ENCODE results near the gene FNDC10.
A peak's percentile ranks its signal among the peaks of the same experiment; 100 is the strongest.
"Not testable (repeated sequence)": the region's sequence is repeated elsewhere in the genome, so short reads cannot be mapped to it uniquely, and the experiment has no call there.

FNDC10 gene

DNA sequence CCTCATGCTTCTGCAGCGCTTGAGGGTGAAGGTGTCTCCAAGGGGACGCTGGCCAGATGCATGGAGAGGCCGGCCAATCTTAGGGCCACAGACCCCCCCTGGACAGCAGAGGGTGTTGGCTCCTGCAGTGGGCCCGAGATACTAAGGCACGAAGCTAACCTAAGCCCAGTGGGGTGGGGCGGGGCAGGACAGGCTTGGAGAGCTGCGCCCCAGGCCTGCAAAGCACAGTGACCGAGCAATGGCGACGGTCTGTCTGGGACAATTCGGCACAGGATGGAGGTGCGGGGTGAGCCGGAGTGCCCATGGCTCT lies 1.3 kb downstream of the FNDC10 start:
- no peak for DNase-seq

DNA sequence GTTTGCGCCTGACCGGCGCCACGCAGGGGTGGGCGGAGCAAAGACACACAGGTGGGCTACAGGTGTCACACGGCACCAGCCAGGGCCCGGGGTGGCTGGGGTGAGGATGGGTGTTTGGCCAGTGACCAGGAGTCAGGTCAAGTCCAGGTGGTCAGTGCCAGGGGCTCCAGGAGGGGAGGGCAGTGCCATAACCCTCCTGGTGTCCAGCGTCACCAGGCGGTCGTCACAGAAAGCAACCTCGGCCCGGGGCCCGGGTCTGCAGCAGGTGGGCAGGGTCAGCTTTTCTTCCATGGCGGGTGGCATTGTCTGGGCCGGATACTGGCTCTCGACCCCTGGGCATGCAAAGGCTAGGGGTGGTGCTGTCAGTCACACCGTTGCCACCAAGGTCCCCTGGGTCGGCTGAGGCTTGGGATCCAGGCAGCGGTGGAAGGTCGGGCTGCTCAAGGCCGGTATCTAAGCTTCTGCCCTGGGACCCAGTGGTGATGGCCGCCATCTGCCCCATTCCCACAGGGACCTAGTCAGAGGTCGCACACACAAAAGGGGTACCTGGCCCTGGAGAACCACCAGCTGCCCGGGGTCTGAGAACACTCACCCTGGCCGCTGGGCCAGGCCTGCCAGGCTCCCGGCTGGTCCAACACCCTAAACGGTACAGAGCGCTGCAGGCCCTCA lies 1.8 kb downstream of the FNDC10 start:
- no peak for DNase-seq

DNA sequence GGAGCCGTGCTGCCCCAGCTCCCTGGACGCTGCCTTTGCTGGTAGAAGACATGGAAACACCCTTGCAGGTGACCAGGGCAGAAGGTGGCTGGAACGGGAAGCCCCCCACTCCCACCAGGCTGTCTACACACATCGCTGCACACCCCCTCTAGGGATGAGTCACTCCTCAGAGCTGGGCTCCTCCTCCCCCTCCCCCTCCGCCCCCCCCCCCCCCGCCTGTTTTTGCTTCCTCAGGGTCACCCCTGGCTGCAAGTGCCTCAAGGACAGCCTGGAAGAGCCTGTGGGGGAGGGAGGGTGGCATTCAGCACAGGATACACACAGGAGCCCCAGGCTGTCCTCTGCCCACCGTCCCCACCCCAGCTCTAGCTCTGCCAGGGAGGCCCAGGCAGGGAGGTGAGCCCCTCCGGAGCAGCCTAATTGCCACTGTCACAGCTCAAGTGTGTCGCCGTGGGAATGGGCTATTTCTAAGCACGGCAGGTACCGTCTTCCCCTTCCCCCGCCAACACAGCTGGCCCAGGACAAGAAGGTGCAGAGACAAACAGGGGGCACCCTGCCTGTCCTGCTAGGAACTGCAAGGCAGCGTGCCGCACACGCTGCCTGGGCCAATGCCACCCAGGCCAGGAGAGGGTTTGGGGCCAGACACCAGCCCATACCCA lies 2.5 kb downstream of the FNDC10 start:
- peak in 1 of 2 experiments; percentile 43 for DNase-seq

DNA sequence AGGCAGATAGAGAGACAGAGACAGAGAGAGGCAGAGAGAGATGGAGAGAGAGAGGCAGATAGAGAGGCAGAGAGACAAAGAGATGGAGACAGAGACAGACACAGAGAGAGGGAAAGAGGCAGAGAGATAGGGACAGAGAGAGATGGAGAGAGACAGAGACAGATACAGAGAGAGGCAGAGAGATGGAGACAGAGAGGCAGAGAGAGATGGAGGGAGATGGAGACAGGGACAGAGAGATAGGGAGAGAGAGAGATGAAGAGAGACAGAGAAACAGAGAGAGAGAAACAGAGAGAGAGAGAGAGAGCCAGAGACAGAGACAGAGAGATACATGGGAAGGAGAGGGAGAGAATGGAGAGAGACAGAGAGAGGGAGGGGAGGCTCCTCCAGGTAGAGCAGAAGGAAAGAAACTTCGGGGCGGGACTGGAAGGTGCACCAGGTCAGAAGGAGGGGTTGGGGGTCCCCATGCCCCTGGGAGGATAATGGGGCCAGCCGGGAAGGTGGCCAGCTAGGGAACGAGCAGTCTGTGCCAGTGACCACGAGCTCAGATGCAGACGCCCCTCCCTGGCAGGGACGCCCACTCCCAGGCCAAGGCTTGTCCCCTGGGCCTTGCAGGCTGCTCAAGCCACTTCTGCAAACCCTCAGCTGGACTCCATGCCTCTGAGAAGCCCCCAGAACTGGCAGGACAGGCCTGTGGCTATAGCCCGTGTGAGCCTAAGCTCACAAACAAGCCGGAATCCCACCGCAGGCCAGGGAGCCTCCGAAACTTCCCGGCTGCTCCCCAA lies 3.3 kb downstream of the FNDC10 start:
- no peak for DNase-seq

DNA sequence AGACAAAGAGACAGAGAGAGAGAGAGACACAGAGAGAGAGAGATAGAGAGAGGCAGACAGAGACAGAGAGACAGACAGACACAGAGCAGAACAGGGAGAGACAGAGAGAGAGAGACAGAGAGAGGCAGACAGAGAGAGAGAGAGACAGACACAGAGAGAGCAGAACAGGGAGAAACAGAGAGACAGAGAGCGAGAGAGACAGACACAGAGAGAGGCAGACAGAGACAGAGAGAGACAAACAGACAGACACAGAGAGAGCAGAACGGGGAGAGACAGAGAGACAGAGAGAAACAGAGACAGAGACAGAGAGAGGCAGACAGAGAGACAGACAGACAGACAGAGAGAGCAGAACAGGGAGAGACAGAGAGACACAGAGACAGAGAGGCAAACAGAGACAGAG lies 4.6 kb downstream of the FNDC10 start:
- not testable (repeated sequence) for DNase-seq

DNA sequence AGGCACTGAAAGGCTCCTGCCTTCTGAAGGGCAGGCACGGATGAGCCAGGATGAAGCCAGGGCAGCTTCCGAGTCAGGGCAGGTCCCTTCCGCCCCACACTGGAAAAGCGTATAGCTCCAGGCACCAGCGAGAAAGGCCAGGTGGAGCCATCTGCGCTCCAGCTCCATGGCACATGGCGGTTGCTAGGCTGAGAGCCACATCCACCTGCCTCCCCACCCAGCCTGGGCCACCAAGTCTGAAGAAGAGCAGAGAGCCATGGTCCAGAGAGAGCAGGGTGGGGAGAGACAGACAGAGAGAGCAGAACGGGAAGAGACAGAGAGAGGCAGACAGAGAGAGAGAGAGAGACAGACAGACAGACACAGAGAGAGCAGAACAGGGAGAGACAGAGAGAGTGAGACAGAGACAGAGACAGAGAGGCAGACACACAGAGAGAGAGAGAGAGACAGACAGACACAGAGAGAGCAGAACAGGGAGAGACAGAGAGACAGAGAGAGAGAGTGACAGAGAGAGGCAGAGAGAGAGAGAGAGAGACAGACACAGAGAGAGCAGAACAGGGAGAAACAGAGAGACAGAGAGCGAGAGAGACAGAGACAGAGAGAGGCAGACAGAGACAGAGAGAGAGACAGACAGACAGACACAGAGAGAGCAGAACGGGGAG lies 5.2 kb downstream of the FNDC10 start:
- DNase-seq, result no peak

DNA sequence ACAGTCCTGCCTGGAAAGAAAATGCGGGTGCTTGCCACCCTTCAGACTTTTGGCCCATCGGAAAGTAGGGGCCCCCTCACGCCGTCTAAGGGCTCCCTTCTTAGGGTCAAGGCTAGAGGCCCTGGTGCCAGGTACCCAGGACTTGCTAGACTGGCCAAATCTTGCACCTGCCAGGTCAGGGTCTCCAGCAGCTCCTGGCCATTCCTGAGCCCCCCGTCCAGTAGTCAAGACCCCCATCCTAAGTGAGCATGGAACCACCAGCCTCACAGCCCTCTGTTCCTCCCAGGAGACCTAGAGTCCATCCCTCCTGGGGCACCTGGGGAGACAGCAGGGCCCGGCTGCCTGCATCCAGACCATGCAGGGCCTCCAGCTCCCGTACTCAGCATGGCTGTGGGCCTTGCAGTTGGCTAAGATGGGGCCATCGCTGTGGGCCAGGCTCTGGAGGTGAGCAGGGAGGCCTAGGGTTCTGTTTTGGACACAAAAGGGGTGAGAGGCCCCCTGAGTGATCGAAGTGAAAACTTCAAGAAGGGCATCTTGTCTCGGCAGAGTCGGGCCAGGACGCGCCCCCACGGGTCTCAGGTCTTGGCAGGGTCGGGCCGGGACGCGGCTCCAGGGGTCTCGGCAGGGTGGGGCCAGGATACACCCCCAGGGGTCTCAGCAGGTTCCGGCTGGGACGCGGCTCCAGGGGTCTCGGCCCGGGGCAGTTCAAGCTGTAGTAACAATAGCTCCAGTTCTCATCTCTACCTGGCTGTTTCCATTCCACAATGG lies 5.9 kb downstream of the FNDC10 start:
- DNase-seq, result no peak

DNA sequence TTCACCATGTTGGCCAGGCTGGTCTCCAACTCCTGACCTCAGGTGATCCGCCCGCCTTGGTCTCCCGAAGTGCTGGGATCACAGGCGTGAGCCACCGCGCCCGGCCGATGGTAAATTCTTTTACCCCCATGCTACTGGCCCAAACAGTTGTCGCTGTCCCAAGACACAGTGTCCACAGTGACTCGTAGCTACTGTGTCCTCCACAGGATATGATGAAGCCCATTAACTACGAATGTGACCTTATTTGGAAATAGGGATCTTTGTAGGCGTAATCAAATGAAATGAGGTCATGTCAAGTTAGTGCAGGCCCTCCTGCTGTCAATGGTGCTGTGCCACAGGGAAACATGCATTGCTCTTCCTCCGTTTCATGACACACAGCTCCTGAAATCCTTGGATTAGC lies 8.5 kb downstream of the FNDC10 start:
- no peak for DNase-seq

DNA sequence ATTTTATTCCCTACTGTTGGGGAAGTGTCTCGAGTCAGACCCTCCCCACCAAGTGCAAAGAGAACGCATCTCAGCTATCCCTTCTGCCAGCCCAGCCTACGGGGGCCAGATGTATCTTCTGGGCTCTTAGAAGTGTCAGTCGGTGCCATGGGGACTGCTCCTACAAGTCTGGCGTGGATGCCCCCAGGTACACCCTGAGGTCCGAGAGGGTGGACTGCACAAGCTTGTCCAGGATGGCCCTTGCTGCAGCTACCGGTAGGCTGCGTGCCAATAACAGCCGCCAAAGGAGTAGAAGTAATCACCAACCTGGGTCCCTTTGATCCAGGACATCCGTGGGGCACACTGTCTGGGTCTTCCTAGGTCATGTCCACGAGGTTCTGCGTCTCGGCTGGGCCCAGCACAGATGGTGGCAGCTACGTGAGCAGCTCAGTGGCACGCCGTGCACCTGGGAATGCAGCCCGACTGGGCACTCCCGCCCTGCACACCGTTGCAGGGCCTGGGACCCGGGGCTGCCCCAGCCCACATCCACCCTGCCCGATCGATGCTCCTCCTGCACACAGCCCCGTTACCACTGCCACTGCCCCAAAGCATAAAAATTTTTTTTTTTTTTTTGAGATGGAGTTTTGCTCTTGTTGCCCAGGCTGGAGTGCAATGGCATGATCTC lies 16.5 kb downstream of the FNDC10 start:
- no peak for DNase-seq

DNA sequence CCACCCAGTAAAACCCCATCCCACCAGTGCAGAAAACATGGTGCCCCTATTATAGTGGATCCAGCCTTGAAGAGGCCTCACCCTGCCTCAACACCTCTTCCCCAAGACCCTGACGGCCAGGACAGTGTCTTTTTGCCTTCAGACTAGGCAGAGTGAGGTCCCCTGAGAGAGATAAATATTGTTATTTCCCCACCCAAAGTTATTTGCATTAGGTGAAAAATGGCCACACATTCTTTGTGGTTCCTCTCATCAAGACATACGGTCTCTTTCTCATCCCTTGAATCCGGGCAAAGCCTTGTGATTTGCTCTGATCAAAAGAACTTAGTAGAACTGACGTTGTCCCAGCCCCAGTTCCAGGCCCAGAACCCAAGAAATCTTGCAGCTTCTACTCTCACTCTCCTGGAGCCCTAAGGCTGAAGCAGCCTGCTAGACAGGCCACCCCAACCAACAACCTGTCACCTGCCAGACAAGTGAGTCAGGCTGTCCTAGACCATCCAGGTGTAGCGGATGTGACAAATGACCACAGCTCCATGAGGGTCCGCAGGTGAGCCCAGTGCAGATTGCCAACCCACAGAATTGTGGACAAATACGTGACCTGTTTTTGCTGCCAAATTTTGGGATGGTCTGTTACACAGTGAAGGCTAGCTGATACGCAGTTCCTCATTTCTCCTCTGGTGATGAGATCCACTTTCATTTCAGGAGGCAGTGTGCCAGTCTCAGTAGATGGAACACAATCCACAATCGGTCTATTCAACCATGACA lies 17.2 kb downstream of the FNDC10 start:
- DNase-seq, result no peak

DNA sequence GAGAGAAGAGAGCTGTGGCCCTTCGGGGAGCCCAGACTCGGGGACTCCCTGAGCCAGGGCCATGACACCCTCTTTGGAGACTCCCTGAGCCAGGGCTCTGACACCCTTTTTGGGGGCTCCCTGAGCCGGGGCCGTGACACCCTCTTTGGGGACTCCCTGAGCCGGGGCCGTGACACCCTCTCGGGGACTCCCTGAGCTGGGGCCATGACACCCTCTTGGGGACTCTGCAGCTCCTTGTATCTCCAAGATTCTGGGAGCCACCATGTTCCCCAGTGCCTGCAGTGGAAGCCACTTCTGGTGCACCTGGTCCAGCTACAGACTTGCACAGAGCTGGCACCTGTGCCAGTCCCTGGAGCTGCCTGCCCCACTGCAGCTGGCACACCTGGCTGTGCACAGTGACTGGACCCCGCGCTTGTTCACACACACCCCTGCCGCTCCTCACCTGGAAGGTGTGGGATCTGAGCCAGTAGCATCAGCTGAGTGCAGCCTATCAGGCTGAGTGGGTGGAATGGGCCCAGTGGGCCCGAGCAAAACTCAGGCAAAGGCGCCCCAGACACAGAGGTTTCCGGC lies 21.5 kb downstream of the FNDC10 start:
- DNase-seq, result no peak

DNA sequence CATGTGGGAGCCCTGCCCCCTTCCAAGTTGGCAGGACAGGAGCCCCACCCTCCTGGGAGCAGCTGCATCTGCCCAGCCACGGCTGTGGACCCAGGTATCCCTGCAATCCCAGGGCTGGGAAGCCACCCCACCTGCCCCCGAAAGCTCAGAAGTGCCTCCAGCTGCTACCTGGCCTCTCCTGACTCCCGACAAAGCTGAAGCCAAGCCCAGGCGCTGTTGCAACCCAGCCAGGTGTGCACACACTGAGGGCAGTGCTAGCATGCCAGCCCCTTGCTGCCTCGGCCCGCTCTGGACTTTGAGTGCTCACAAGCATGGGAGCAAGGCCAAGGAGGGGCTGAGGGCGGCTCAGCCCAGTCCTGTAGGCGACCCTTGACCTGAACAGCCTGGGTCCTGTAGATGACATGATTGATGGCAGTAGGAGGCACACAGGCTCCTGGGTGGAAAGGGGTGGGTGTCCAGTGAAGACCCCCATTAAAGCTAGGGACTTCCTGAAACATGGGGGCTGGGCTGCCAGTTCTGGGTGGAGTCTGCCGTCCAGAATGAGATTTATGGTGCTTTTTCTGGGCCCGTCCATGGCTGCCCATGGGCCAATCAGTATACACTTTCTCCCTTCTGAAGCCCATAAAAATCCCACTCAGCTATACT lies 22.4 kb downstream of the FNDC10 start:
- DNase-seq, result no peak

DNA sequence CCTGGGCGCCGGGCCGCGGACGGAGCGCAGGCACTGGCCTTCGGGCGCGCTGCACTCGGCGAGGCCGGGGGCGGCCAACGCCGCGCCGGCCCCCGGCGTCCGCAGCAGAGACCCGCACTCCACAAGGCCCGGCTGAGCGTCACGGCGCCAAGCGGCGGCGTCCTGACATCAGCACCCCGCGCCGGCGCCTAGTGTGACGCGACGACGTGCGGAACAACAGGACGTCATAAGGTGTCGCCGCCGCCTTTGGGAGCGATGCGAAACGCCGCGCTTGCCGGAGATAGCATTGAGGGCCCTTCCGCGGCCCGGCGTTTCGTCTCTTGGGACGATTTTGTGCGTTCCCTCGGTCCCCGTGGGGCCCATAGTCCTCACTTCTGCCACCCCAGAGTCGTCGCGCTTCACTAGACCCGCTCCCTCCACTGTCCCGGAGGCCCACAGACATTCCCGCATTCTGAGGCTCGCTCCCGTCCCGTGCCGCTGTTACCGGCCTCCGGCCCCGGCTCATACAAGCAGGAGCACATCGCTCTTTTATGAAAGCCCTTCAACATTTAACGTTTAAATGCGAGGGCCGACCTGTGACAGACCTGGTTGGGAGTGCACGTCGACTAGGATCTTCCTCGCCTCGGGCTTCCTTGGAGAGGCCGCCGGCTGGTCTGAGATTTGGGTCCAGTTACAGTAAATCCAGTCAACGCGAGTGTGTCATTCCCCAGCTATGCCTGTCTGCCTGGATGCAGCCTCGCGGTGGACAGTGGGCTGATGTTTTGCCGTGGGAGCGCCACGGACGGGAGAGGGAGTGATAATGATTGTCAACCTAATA lies 25.0 kb downstream of the FNDC10 start, which contains the start of gene SSU72:
SSU72 (minus strand) TSS at position 143 of the 817 bp plus-strand sequence. CDS start 306 bp downstream, outside the sequence.
- peak; percentile 93 to 94 for DNase-seq

DNA sequence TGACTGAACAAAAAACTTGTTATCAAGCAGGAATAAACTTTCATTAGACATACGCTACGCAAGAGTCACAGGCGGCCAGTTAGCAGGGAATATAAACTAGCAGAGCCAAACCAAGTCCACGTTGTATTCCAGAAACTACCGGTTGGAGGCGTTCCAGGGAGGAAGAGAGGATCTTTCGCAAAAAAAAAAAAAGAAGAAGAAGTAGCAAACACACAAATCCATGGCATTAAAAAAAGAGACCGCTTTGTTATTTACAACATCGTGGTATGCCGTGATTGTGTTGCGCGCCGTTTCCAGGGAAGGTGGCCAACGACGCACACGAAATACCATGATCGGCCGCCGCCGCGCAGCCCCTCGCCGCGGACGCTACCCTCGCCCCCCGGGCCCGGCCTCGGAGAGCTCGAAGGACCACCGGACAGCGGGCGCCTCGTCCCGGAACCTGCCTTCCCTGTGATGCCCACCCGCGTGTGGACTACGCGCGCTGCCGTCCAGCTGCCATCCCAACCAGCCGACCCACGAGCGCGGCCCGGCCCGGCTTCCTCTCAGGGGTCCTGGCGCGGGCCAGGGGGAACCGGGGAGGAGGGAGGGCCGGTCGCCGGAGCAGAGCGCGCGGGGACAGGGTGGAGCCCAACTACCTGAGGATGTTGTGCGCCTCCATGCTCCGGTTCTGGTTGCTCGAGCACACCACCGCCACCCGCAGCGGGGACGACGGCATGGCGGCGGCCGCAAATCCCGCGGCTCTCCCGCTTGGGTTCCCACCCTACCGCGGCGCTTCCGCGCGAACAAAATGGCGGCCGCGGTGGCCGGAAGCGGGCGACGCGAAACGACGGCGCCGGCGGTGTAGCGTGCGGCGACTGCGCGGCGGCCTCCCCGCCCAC lies 25.9 kb downstream of the FNDC10 start:
- DNase-seq, result no peak

DNA sequence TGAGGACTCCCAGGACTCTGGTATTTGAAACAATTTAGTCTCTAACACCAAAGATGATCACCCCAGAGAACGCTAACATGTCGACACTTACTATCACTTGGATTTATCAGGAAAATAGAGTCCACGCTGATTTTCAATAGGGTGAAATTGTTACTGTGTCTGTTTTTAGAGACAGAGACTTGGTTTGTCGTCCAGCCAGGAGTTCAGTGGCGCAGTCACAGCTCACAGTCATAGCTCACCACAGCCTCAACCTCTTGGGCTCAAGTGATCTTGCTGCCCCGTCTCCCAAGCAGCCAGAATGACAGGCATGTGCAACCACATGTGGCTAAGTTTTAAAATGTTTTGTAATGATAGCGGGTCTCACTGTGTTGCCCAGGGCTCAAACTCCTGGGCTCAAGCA lies 30.6 kb downstream of the FNDC10 start:
- no peak for DNase-seq

DNA sequence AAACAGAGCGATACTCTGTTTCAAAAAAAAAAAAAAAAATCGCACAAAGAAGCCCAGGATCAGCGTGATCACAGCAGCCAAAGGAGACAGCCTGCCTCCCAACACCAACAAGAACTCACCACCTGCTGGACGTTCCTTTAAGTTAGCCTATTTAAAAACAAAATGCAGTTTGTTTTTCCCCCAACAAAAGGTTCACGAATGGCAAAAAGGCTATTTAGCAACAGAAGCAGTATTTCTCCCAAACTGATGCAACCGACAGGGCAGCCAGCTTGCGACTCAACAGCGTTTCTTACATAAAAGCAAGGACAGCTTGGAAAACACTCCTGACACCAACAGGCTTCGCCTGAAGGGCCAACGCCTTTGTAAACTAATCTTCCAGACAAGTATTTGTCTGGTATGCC lies 32.0 kb downstream of the FNDC10 start:
- DNase-seq, result no peak

DNA sequence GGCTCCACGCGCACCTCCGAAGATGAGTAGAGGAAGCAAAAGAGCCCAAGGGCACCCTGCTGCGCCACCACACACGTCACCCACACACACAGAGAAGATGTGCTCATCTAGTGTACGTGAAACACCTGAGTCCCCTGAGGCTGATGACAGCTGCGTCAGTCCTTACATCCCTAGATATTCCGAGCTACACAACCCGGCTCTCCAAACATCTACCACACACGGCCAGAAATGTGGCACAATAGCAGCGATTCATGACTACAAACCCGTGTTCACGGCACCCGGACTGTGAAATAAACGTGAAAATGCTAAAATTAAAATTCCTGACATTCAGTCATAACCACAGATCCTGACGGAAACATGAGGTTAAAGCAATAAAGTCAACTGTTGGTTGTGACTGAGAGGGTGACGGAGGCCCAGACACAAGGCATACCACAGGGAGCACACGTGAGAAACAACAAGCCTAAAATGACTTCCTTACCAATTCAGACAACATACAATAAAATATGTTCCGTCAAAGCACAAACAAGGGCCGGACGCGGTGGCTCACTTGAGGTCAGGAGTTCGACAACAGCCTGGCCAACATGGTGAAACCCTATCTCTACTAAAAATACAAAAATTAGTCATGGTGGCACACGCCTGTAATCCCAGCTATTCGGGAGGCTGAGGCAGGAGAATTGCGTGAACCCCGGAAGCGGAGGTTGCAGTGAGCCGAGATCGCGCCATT lies 32.6 kb downstream of the FNDC10 start:
- DNase-seq, result no peak

DNA sequence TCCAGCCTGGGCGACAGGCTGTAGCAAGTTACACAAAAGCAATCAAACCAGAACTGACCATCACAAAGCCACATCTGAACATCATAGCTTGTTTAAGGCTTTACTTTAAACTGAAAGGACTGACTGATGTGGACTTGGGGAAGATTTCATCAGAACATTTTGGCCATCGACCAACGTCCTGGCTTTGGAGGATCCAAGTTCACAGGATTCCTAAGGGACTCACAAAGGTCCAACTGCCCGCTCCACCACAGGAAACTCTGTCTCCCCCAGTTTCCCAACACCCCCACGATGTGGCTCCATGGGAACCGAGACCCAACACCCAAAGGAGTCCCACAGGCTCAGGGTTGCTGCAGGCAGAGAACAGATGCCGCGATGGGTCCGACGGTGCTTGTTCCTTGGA lies 34.6 kb downstream of the FNDC10 start:
- DNase-seq, result no peak
